HepG2 (cell line): ENCODE results near the gene DQX1. TPM values are rescaled to one million over a fixed set of nuclear protein-coding genes. Genes with fewer than 3 reads are reported as not detected.

Source experiments
- ATAC-seq: fragments of 200-7000 bp; cut with Tn5 transposase; 3 replicates; pipeline ENCODE4 v1.9.1; 2020; ENCODE audit warnings: mild to moderate bottlenecking, moderate library complexity
- BruUV-seq: library from RNA; stranded (reverse); fragments of 400-500 nt; replicated peaks from 2 replicates; lab custom pipeline; 2021; lab: Mats Ljungman, UMichigan
- CTCF ChIA-PET: fragments of 300-600 bp; formaldehyde crosslinking; extraction: SDS; loops from one replicate; lab custom pipeline; 2021; ENCODE audit warnings: low total read pairs, inconsistent platforms, low intra/inter-chr PET ratio; lab: Yijun Ruan, JAX
- POLR2A ChIA-PET: fragments of 350-600 bp; sonication (Branson Sonifier 250); formaldehyde crosslinking; loops from one replicate; lab custom pipeline; 2020; ENCODE audit warnings: antibody characterized with exemption, inconsistent platforms; lab: Yijun Ruan, JAX
- DNase-seq: peaks from one replicate; pipeline ENCODE4 v3.0.0-alpha.2; 2015; ENCODE audit warnings: low spot score
- FAIRE-seq: peaks from 3 replicates; lab custom pipeline; 2011; peaks lifted over from hg19 to GRCh38; lab: Jason Lieb, UNC
- H2AFZ ChIP-seq: one replicate; pipeline ENCODE4 v1.6.1; 2011; ENCODE audit warnings: low read length, inconsistent platforms
- H3K27ac ChIP-seq: fragments of 300-600 bp; 3 replicates; pipeline ENCODE4 v1.8.0; 2011; ENCODE audit warnings: mixed run types, mild to moderate bottlenecking, mixed read lengths, low read length, inconsistent platforms; ENCODE audit not compliant: insufficient read depth; ENCODE audit errors: extremely low read length
- H3K27me3 ChIP-seq, 2 experiments: fragments of 200-600 bp in 1 of 2; 2 replicates in 1 of 2; 3 replicates in 1 of 2; pipeline versions ENCODE4 v1.6.0 to v1.8.0; 2011; ENCODE audit warnings: low read length in 2 of 2, mild to moderate bottlenecking in 2 of 2, moderate library complexity in 2 of 2, inconsistent platforms in 1 of 2; ENCODE audit not compliant: insufficient read depth in 2 of 2, control insufficient read depth in 1 of 2
- H3K36me3 ChIP-seq, 2 experiments: fragments of 200-600 bp in 1 of 2; replicated peaks in 1 of 2; 2 replicates in 1 of 2; 3 replicates in 1 of 2; pipeline versions ENCODE4 v1.5.1 to v1.8.0; 2011; ENCODE audit warnings: low read length in 2 of 2, inconsistent platforms in 1 of 2; ENCODE audit not compliant: insufficient read depth in 2 of 2, control insufficient read depth in 1 of 2
- H3K4me1 ChIP-seq: 2 replicates; pipeline ENCODE4 v1.5.1; 2012; ENCODE audit warnings: low read length, inconsistent platforms; ENCODE audit not compliant: insufficient read depth
- H3K4me2 ChIP-seq: 2 replicates; pipeline ENCODE4 v1.6.0; 2011; ENCODE audit warnings: low read depth, low read length, inconsistent platforms
- H3K4me3 ChIP-seq, 3 experiments: fragments of 200-600 bp in 1 of 3; sonication (generic), shearing (Covaris generic) in 1 of 3; replicated peaks in 1 of 3; 2 replicates each; pipeline ENCODE4 v1.5.1; 2011 to 2016; ENCODE audit warnings: low read length in 3 of 3, inconsistent platforms in 2 of 3, low read depth in 2 of 3, mild to moderate bottlenecking in 2 of 3, control low read depth in 1 of 3, mixed read lengths in 1 of 3; ENCODE audit not compliant: insufficient read depth in 1 of 3
- H3K79me2 ChIP-seq: one replicate; pipeline ENCODE4 v1.6.1; 2011; ENCODE audit warnings: low read length, inconsistent platforms; ENCODE audit not compliant: insufficient read depth
- H3K9ac ChIP-seq: 2 replicates; pipeline ENCODE4 v1.6.0; 2011; ENCODE audit warnings: mild to moderate bottlenecking, low read depth, low read length, inconsistent platforms; ENCODE audit not compliant: insufficient read depth
- H3K9me3 ChIP-seq: 2 replicates; pipeline ENCODE4 v1.5.1; 2012; ENCODE audit warnings: mild to moderate bottlenecking, low read length
- H4K20me1 ChIP-seq: 2 replicates; pipeline ENCODE4 v1.6.0; 2011; ENCODE audit warnings: inconsistent platforms, mild to moderate bottlenecking, low read length, moderate library complexity; ENCODE audit not compliant: insufficient read depth
- AKNA ChIP-seq: sonication (generic); formaldehyde crosslinking; IDR thresholded peaks from 2 replicates; pipeline ENCODE4 v1.4.0; 2020; ENCODE audit warnings: missing genetic modification reagents, borderline replicate concordance
- ELF1 ChIP-seq: sonication (generic); formaldehyde crosslinking; IDR thresholded peaks from 2 replicates; pipeline ENCODE4 v1.4.0; 2020; ENCODE audit warnings: missing genetic modification reagents
- HNRNPL ChIP-seq: fragments of 200-400 bp; formaldehyde crosslinking; IDR thresholded peaks from 2 replicates; pipeline ENCODE4 v1.6.1; 2017; ENCODE audit warnings: mild to moderate bottlenecking, low read depth, low read length
- THAP8 ChIP-seq: sonication (generic); formaldehyde crosslinking; IDR thresholded peaks from 2 replicates; pipeline ENCODE4 v1.5.1; 2020; ENCODE audit warnings: missing genetic modification reagents, mild to moderate bottlenecking, borderline replicate concordance
- WGBS: methylation state at CpG from one replicate; pipeline ENCODE4 v1.1.6; 2017; ENCODE audit warnings: low lambda C conversion rate; 5-methylcytosine and 5-hydroxymethylcytosine counted together
- in situ Hi-C: cut with HindIII; loops from 2 replicates; pipeline ENCODE4 v1.10.0; 2017; ENCODE audit warnings: low pct_unique_long_range_greater_than_20kb; ENCODE audit not compliant: extremely low pct_ligation_motif_present
- intact Hi-C: fragments of 100-400 bp; cut with micrococcal nuclease; formaldehyde crosslinking; loops from one replicate; pipeline ENCODE4 v1.10.0; 2022; ENCODE audit not compliant: unreplicated experiment
- polyA plus RNA-seq, 8 experiments: library from polyadenylated mRNA; depleted of rRNA in 3 of 8; stranded (reverse) in 7 of 8; unstranded in 1 of 8; fragments of >200 nt; fragmentation: Illumina TruSeq in 4 of 8; extraction: Trizol in 4 of 8; gene quantifications; 2 replicates each; pipeline versions ENCODE4 v1.2.1 to v1.2.3, GENCODE V29; 2011 to 2016; ENCODE audit warnings: low read depth in 4 of 8, missing spikeins in 1 of 8, mixed read lengths in 1 of 8; ENCODE audit not compliant: insufficient read depth in 1 of 8
- total RNA-seq, 5 experiments: library from RNA; depleted of rRNA; stranded (reverse); fragments of >200 nt; fragmentation: Illumina TruSeq; extraction: Trizol; gene quantifications; 2 replicates each; pipeline ENCODE4 v1.2.3, GENCODE V29; 2016; ENCODE audit warnings: low read depth in 1 of 5
- TF ChIP-seq, protein P1 (sequence below): sonication (generic); formaldehyde crosslinking; IDR thresholded peaks from 2 replicates; pipeline ENCODE4 v1.5.0; 2020; ENCODE audit warnings: mild to moderate bottlenecking, missing genetic modification reagents, moderate library complexity
- TF ChIP-seq, protein P2 (sequence below): sonication (generic); formaldehyde crosslinking; IDR thresholded peaks from 2 replicates; pipeline ENCODE4 v1.4.0; 2020; ENCODE audit warnings: missing genetic modification reagents

DQX1 gene
- total and polyA plus RNA-seq, 2 of the 13 experiments (the other 11 are each of a cell fraction or from before 2014, with no cell fraction given), result 27.6 to 89.8 TPM

DNA sequence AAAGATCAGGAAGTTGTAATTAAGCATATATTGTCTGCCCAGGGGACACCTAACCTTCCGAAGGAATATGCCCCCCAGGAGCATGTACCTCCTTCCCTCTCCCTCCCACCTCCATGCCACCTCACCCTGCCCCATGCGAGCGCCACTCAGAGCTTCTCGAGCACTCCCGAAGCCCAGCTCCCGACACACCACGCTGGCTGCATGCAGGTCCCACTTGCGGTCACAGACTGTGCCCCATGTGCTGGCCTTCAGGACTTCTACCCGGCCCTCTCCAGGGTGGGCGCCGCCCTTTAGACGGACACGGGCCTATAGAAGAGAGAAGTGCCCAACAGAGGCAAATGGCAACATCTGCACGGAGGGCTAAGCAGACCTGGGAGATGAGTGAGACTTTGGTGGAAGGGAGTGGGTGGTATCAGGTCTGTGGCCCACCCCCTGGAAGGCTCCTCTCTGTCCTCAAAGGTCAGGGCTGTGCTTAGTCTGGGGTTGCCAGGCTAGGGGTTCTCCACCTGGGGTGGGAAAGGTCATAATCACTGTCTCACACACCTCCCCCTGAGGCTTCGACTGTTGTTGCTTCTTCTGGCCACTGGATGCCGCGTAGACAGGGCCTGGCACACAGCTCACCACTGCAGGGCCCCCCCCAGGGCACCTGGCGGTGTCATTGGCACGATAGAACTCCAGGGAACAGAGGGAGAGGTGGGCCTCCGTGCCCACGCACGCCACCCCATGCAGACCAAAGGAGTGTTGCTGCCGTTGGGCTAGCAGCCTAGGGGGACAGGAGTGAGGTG is 10.3 kb upstream of the DQX1 start:
- CTCF ChIA-PET, result no interaction called here
- Histone ChIP-seq H3K27me3 (peaks cover 4 to 33% of the 10 kb centered on the region in 2 experiments; a peak in 3 of 5 replicates), H3K36me3 (peaks cover 7 to 12% of the 10 kb centered on the region in 2 experiments; a peak in 3 of 5 replicates), H2AFZ (no peak overlapping the region), H3K9me3 (no peaks in the 10 kb centered on the region), H4K20me1 (no peaks in the 10 kb centered on the region), H3K4me1 (peaks cover 8% of the 10 kb centered on the region), H3K79me2 (no peaks in the 10 kb centered on the region), H3K9ac (no peak overlapping the region), H3K27ac (no peak overlapping the region), H3K4me2 (no peak overlapping the region), H3K4me3 (no peak overlapping the region)
- no TSS peak for BruUV-seq
- ATAC-seq (peak; percentile 59), FAIRE-seq (no peak), DNase-seq (no peak)
- intact Hi-C loops (no loop called here), in situ Hi-C loops (no loop called here)
- POLR2A ChIA-PET, result no interaction called here
- TF ChIP-seq ELF1 (CRISPR knock-in tag) (no peak), HNRNPL (0 out of 2 replicates have a peak, but pooled peaks have one; percentile 40), AKNA (CRISPR knock-in tag) (no peak), THAP8 (CRISPR knock-in tag) (0 out of 2 replicates have a peak, but pooled peaks have one; percentile 28)
- TF ChIP-seq, protein P1, sequence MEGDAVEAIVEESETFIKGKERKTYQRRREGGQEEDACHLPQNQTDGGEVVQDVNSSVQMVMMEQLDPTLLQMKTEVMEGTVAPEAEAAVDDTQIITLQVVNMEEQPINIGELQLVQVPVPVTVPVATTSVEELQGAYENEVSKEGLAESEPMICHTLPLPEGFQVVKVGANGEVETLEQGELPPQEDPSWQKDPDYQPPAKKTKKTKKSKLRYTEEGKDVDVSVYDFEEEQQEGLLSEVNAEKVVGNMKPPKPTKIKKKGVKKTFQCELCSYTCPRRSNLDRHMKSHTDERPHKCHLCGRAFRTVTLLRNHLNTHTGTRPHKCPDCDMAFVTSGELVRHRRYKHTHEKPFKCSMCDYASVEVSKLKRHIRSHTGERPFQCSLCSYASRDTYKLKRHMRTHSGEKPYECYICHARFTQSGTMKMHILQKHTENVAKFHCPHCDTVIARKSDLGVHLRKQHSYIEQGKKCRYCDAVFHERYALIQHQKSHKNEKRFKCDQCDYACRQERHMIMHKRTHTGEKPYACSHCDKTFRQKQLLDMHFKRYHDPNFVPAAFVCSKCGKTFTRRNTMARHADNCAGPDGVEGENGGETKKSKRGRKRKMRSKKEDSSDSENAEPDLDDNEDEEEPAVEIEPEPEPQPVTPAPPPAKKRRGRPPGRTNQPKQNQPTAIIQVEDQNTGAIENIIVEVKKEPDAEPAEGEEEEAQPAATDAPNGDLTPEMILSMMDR (CRISPR knock-in tag), result 0 out of 2 replicates have a peak, but pooled peaks have one; percentile 7
- TF ChIP-seq, protein P2, sequence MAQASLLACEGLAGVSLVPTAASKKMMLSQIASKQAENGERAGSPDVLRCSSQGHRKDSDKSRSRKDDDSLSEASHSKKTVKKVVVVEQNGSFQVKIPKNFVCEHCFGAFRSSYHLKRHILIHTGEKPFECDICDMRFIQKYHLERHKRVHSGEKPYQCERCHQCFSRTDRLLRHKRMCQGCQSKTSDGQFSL (CRISPR knock-in tag), result peak; percentile 52; the same call in 1 of the 2 replicates
- WGBS, result 51% methylated on average over 19 of the region's 23 CpGs
